HG03175 (cell line): ENCODE results near the gene MAP2K5.

ENCODE experiments used
- ATAC-seq: cut with Tn5 transposase; IDR thresholded peaks from one replicate; pipeline ENCODE4 v1.9.1; 2021; ENCODE audit warnings: mild to moderate bottlenecking, moderate library complexity; ENCODE audit not compliant: unreplicated experiment

MAP2K5 gene

DNA sequence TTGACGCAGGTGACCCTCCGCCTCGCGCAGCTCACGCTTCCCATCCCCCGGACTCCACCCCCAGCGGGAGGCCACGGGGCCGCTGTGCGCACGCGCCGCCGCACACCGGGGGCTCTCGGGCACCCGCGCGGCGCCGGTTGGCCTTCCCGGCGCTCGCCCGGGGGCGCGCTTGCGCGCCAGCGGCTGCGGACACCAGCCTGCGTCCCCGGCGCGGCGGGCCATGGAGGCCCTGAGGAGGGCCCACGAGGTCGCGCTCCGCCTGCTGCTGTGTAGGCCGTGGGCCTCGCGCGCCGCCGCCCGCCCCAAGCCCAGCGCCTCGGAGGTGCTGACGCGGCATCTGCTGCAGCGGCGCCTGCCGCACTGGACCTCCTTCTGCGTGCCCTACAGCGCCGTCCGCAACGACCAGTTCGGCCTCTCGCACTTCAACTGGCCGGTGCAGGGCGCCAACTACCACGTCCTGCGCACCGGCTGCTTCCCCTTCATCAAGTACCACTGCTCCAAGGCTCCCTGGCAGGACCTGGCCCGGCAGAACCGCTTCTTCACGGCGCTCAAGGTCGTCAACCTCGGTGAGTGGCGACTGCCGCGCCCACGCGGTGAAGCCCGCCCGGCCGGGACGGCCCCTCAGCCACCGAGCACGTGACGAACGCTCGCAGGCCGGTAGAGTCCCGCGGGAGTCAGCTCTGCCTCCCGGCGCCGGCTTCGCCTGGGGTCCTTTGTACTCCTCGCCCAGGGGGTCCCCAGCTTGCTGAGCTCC is 21.3 kb upstream of the MAP2K5 start, which contains the start of gene C15orf61:
Gene C15orf61, plus strand, starts transcription at position 103 of the 754 bp plus-strand sequence. Its CDS starts 118 bp downstream, at position 221.
- ATAC-seq, result peak; percentile 66

GRCh38 chr15:67521783-67522568 is 20.5 kb upstream of the MAP2K5 start:
- ATAC-seq, result no peak

DNA sequence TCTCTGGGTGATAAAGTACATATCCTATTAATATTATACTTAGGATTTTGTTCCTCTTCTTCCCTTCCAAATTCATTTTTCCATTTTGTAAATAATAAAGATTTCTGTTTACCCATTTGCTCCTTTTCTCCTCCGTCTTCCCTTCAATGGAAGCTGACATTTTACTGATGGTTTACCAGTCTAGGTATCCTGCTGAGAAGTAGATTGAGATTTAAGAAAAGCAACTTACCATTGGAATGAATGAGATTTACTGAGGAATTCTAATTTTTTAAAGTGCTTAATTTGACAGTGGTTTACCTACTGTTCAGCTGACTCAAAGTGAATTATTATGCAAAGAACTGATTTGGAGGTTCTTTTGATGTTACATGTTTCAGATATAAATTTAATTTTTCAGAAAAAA is 19.2 kb upstream of the MAP2K5 start:
- ATAC-seq, result no peak

DNA sequence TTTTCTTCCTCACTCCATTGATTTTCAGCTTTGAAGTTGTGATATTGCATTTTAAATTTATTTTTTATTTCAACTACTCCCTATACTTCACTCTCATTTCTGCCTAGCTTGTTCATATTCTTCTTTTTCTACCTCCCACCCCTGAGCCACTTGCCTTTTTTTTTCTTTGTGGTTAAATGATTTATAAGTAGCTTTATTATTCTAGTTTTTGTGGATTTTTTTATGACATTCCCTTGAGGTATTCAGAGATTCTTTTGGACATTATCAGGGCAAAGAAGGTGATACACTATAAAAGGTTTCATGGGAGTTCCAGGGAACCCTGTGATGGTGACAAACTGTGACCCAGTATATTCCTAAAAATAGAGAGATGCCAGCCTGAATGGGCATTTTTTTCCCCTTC is 18.3 kb upstream of the MAP2K5 start:
- no peak for ATAC-seq

GRCh38 chr15:67528513-67528912 is 14.0 kb upstream of the MAP2K5 start:
- ATAC-seq, result no peak

GRCh38 chr15:67531379-67531914 is 11.1 kb upstream of the MAP2K5 start:
- no peak for ATAC-seq

- ATAC-seq, result no peak
Measured at GRCh38 chr15:67533873-67534272, 8.6 kb upstream of the MAP2K5 start.

- no peak for ATAC-seq
Measured at GRCh38 chr15:67534360-67534759, 8.1 kb upstream of the MAP2K5 start.

- ATAC-seq, result no peak
Measured at GRCh38 chr15:67537771-67538170, 4.7 kb upstream of the MAP2K5 start.

DNA sequence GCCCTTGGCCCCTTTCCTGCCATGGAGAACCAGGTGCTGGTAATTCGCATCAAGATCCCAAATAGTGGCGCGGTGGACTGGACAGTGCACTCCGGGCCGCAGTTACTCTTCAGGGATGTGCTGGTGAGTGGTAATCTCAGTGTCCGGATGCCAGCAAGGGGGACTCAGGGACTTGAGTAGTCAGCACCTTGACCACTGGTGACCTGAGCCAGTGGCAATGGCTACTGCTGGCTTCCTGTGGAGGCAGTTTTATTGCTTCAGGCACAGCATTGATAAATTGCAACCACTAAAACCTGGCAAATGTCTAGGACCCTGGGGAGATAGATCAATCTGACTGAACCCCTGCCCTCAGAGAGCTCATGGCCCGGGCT is 830 bp downstream of the MAP2K5 start:
- no peak for ATAC-seq

DNA sequence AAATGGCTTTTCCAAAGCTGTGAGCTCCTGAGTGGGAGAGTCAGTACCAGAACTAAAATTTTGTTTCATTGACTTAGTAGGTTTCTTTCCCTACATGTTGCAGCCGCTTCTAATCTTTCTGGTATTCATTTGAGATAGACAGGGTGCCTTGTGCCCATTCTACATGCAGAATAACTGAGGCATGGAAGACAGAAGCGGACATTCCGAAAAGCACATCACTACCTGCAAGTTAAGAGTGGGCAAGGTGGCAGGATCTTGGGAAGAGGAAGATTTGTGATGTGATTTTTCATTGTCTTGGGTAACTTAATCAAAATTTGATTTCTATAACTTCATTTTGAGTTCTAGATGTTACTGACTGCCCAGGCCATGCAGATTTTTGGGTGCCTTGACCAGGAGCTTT is 2.0 kb downstream of the MAP2K5 start:
- no peak for ATAC-seq

GRCh38 chr15:67545864-67546263 is 3.4 kb downstream of the MAP2K5 start:
- ATAC-seq, result no peak

DNA sequence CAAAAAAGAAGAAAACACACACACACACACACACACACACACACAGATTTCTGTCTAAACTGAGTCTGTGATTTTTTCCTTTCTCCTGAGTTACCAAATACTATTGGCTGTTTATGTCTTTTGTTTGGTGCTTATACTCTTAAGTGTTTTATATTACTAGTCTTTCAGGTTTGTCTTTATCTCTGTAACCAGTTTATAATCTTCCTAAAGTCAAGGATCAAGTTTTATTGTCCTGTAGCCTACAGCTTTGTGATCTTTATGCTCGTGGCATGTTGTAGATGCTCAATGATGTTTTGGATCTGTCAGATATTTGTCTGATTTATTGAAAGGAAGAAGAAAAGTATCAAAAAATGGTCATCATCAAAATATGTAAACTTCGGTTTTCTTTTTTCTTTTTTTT is 4.6 kb downstream of the MAP2K5 start:
- no peak for ATAC-seq

- no peak for ATAC-seq
Measured at GRCh38 chr15:67547836-67548235, 5.3 kb downstream of the MAP2K5 start.

GRCh38 chr15:67548236-67548852 is 5.8 kb downstream of the MAP2K5 start:
- no peak for ATAC-seq

DNA sequence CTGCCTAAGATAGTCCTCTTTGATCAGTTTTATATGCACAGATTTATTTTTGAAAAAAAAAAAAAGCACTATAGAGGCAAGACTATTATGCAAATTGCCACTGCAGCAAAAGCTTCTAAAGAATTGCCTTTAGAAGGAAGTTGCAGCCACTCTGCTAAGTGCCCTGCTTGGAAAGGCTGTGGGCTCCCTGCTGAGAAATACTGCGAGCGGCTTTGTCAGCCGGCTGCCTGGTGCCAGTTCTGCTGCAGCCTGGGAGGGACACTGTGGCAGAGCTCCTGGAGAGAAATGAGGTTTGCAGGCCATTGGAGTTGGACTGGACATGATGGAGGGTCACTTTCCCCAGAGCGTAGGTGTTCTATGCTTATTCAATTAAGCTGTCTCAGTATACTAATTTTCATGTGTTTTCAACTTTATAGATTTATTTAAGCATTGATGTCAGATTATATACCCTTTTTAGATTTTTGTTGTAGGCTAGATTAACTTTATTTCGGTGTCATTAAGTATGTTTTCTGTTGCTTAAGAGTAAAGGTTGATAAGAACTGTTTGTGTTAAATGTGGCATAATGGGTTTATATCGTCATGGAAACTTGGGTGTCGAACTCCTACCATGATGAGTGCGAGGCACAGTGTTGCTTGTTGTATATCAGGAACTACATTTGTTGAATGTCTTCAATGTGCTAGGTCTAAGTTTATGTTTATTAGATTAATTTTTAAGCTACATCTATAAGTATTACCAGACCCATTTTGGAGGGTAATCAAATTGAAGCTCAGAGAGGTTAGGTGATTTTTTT is 6.6 kb downstream of the MAP2K5 start:
- no peak for ATAC-seq

DNA sequence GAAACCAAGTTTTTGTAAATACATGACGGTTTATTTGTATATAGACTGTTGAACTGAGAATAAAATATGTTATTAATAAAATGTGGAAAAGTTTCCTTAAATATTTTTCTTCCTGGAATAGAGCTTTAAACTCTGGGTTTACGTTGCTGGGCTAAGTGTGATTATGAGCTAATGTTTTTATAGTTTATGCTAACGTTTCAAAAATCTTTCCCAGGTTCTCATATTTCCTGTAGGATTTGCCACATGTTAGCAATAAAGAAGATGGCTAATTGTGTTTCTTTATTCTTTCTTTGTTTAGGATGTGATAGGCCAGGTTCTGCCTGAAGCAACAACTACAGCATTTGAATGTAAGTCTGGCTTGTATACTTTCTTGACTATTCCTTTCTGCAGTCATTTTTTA is 7.2 kb downstream of the MAP2K5 start:
- no peak for ATAC-seq

DNA sequence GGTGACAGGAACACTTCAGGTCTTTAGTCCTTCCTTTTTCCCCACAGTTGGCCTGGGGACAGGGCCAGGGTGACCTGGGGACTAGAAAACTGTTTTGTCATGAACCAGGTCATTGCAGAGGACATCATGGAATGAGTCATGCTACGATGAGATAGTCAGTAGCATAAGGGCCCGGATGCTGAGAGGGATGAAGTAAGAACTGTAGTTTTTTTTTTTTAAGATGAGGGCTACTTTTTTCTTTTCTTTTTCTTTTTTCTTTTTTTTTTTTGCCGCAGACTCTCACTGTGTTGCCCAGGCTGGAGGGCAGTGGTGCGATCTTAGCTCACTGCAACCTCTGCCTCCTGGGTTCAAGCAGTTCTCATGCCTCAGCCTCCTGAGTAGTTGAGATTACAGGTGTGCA is 8.0 kb downstream of the MAP2K5 start:
- ATAC-seq, result no peak

- no peak for ATAC-seq
Measured at GRCh38 chr15:67551207-67551743, 8.8 kb downstream of the MAP2K5 start.

GRCh38 chr15:67554580-67554979 is 12.1 kb downstream of the MAP2K5 start:
- ATAC-seq, result no peak
